GM21447 (cell line): Measurements from ENCODE around the gene ARHGAP31.

Experiments
- ATAC-seq: cut with Tn5 transposase; IDR thresholded peaks from one replicate; pipeline ENCODE4 v1.9.1; 2021; ENCODE audit not compliant: unreplicated experiment

ARHGAP31 gene

DNA sequence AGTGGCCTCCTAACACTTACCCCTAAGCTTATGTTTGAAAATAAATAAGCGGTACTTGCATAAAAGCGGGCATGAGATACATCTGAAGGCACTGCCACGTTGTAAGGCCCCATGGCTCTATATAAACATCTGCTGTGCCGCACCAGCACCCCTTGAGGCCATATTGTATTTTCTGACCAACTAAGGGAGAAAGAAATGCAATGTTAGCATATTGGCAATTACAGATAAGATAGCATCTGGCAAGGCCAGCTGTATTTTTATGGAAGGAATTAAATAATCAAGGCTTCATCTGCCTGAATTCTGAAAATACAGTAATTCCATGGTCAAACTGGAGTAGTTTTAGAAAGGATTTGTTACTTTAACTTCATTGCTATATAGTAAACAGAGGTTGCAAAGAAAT lies 140.5 kb downstream of the ARHGAP31 start:
- ATAC-seq: no peak

DNA sequence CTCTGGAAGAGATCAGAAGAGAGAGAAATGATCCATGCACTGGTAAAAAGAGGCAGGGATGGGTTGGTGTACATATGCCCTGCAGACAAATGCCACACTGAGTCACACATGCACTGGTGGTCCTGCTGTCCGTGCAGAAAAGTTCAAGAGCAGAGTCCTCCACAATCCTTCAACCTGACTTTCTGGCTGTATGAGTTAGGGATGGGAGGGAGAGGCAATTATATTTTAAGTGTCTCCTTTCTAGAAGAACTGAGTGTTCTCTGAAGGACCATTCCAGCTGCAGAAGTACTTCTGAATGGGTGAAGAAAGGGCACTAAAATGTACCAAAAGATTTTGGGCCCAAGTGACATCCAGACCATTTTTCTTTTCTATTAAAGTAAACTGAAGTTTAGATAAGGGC lies 142.8 kb downstream of the ARHGAP31 start:
- ATAC-seq: no peak

DNA sequence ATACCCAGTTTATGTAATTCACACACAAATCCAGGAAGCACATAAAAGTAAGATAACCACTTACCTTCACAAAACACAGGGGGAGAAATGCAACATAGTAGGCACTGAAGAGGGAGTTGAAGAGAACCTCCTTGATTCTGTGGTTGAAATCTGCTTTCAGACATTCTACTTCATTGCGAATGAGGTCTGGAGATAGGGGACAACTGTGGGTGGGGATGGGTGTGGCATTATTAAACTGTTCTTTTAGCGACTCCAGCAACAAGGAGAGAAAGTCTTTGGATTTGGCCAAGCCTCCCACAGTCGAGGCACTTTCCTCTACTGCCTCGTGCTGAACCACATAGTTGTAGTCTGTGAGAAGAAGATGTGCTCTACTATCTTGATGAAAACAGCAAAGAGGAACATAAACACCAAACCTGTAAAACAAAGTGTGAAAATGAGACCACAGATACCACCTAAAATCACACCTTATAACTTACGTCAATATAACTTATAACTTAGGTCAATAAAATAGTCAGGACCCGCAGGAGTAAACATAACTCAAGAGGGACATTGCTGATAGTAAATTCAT lies 143.6 kb downstream of the ARHGAP31 start:
- no peak for ATAC-seq

DNA sequence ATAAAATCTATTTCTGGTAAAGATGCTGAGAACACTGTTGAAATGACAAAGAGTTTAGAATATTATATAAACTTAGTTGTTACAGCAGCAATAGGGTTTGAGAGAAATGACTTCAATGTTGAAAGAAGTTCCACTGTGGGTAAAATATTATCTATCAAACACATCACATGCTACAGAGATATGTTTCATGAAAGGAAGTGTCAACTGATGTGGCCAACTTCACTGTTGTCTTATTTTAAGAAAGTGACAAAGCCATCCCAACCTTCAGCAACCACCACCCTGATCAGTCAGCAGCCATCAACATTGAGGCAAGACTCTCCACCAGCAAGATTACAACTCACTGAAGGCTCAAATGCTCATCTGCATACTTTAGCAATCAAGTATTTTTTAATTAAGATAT lies 149.0 kb downstream of the ARHGAP31 start:
- ATAC-seq: no peak

DNA sequence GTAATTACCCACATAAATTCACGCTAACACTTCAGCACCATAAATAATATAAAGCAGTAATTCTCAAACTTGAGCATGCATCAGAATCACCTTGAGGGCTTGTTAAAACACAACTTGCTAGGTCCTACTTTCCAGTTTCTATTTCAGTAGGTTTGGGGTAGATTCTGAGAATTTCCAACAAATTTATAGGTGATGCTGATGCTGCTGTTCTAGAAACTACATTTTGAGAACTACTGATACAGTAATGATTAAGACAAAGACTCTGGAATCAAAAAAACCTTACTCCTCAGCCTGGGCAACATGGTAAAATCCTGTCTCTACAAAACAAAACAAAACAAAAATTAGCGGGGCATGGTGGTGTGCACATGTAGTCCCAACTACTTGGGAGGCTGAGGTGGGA lies 150.4 kb downstream of the ARHGAP31 start:
- no peak for ATAC-seq

DNA sequence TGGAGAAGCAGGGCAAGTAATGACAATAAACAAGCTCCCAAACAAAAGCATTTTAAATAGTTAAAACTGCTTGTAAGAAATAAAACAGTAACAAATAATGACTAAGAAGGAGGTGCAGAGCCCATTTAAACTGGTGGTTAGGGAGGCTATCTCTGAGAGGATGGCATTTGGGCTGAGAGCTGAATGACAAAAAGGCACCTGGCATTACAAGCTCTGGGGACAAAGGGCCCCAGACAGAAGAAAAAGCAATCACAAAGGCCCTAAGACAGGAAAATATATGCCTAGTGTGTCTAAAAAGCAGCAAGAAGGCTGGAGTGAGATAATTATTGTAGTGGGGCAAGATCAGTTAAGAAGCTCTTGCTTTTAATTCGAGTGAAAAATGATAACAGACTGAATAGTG lies 159.6 kb downstream of the ARHGAP31 start:
- ATAC-seq: no peak

DNA sequence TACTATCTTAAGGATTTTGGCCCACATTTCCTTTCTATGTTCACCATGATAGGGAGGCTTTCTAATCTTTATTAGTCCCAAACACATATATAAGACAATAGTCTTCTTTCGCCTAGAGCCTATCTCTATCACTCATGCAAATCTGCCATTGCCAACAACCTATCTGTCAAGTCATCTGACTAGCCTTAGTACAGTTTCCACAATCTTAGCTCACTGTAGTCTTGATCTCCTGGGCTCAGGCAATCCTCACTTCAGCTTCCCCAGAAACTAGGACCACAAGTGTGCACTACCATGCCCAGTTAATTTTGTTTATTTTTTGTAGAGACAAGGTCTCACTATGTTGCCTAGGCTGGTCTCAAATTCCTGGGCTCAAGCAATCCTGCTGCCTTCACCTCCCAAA lies 162.3 kb downstream of the ARHGAP31 start:
- no peak for ATAC-seq

DNA sequence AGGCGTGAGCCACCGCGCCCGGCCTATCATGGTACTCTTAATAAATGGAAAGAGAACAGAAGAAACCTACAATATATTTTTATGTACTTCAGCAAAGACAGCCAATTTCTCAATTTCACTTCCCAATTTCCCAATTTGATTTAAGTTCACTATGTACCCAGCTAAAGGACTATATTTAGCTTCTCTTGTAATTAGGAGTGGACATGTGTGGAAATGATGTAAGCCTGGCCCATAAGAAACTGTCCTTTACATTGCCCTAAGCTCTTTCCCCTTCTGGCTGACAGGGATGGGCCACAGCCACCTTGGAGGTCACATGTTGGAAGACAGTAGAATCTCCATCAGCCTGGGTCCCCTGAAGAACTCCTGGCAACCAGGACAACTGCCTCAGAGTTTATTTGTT lies 163.1 kb downstream of the ARHGAP31 start:
- no peak for ATAC-seq

DNA sequence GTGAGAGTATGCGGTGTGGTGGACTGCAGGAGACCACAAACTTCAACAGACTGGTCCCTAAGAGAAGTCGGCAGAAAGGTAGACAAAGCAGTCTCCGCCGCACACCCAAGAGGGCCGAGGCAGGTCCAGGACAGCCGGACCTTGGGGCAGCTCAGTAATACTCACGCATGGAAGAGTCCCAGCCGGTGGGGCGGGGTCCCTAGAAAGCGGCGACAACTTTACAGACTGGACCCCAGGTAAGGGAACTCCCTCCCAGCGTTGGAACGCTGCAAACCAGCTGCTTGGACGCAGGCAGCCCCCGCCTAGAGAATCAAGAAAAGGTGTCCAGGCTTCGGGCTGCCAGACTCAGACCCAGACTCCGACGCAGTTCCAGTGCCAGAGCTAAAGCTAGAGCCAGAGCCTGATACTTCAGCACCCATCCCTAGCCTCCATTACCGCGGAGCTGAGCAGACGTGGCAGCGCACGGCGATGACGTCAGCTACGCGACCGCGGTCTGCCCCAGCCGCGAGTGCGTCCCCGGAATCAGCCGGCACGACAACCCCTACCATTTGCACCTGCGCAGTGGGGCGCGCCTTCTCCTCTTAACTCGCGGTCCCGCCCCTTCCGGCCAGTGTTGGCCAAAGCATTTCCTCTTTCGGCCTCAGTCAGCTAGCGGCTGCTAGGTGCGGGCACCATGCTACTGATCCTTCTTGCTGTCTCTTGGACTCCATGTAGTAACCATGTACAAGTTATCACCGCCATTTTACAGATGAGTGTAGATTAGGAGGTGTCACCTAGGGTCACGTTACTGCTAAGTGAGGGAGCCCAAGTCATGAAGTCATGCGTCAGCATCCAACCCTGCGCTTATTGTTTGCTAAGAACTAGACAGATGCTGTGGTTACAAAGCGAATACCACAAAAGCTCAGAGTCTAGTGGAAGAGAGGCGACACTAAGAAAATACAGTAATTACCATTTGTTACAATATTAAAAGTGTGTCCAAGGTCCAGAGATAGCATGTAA lies 169.3 kb downstream of the ARHGAP31 start, which contains the start of gene TMEM39A:
Gene TMEM39A (minus strand): TSS at position 445 of the 999 bp plus-strand sequence. CDS start 1,541 bp downstream, outside the sequence.
- ATAC-seq: peak; percentile 93

DNA sequence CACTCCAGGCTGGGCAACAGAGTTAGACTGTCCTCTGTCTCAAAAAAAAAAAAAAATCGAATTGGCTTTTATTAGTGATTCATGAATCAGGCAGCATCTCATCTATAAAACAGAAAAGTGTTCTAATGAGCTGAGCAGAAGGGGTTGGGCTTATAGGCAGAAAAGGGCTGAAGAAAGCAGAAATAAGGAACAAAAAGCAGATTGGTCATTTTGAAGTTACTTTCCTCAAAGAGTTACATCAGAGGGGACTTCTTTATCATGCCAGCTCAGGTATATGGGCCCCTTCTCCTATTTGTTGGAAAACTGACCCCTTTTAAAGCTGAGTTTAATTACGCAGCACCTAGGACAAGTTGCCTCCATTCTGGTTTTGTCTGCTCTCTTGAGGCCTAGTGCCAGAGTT lies 173.9 kb downstream of the ARHGAP31 start:
- no peak for ATAC-seq

DNA sequence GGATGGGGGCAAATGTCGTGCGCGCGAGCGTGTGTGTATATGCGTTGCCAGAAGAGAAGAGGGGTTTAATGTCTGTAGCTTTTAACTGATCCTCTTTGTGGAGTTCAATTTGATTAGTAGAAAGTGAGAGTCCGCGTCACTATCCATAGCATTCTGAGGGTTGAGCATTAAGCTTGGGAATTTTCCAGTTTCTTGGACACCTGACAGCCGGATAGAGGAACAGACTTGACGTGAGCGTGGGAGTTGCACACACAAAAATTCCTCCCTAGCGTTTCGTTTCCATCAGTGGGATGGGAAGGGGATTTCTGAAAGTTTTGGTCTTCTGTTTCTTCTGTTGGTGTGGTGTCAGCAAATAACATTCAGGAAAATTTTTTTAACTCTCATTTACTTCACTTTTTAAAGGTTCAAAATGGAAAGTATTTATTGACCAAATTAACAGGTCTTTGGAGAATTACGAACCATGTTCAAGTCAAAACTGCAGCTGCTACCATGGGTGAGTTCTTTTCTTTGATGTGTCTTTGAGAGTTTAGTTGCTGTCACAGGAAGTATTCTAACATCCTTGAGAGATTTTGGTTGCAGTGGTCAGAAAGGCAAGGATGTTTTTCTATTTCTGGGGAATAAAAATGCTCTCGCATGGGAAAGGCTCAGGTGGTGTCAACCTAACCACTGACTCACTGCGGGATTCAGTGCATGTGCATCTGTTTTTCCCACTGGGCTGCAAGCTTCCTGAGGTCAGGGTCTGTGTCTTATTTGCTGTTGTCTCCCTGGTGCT lies 175.4 kb downstream of the ARHGAP31 start:
- no peak for ATAC-seq
